Lower leg skin (tissue), 3 donors: ENCODE measurements around the gene LGALS8.

Source experiments
- CTCF ChIP-seq, 3 donors: fragments of 450-650 bp; IDR thresholded peaks; one replicate each; pipeline ENCODE4 v1.5.1; 2016; ENCODE audit warnings: antibody characterized with exemption in 3 of 3, mild to moderate bottlenecking in 3 of 3, moderate library complexity in 2 of 3
- POLR2A ChIP-seq, 2 donors: fragments of 450-650 bp; IDR thresholded peaks; one replicate each; pipeline ENCODE4 v1.6.1; 2016 to 2017; ENCODE audit warnings: antibody characterized with exemption in 2 of 2, mild to moderate bottlenecking in 1 of 2, moderate library complexity in 1 of 2

GRCh38 chr1:236507022-236507700 is 16.6 kb upstream of the LGALS8 start:
- TF ChIP-seq POLR2A (IDR thresholded peaks at IDR 0.05) (no peak), CTCF (IDR thresholded peaks at IDR 0.05) (no peak)
